KOPT-K1 (cell line): ENCODE results near the gene LENG9.

Source experiments
- H3K27ac ChIP-seq: fragments of 200-600 bp; sonication (generic); 2 replicates; pipeline ENCODE4 v1.5.1; 2016; ENCODE audit warnings: antibody characterized with exemption, mild to moderate bottlenecking, low read depth, low read length; ENCODE audit not compliant: poor library complexity, severe bottlenecking
- H3K36me3 ChIP-seq: fragments of 200-600 bp; sonication (generic); 2 replicates; pipeline ENCODE4 v1.5.1; 2017; ENCODE audit warnings: antibody characterized with exemption, mild to moderate bottlenecking, low read length, moderate library complexity; ENCODE audit not compliant: insufficient read depth
- H3K9me3 ChIP-seq: fragments of 200-600 bp; sonication (generic); 2 replicates; pipeline ENCODE4 v1.5.1; 2017; ENCODE audit warnings: antibody characterized with exemption, low read length, mild to moderate bottlenecking; ENCODE audit not compliant: insufficient read depth, poor library complexity, severe bottlenecking

LENG9 gene

DNA sequence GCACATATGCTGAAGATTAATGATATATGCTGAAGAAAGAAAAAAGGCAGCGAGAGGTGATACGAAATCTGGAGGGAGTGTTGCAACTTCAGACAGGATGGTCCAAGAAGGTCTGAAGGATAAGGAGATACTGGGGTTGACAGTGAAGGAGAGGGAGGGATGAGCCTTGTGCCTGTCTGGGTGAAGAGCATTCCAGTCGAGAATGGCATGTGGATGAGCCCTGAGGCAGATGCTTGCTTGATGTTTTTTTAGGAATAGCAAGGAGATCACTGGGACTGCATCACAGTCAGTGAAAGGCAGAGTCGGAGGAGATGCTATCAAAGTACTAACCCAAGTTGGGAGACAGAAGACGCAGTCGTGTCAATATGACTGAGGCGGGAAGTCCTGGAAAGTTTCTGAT is 25.8 kb upstream of the LENG9 start:
- Histone ChIP-seq H3K36me3 (no peaks in the 10 kb centered on the region), H3K9me3 (no peaks in the 10 kb centered on the region), H3K27ac (no peak overlapping the region)

GRCh38 chr19:54485851-54486250 is 22.3 kb upstream of the LENG9 start:
- Histone ChIP-seq H3K36me3 (no peaks in the 10 kb centered on the region), H3K27ac (no peak overlapping the region), H3K9me3 (no peaks in the 10 kb centered on the region)

DNA sequence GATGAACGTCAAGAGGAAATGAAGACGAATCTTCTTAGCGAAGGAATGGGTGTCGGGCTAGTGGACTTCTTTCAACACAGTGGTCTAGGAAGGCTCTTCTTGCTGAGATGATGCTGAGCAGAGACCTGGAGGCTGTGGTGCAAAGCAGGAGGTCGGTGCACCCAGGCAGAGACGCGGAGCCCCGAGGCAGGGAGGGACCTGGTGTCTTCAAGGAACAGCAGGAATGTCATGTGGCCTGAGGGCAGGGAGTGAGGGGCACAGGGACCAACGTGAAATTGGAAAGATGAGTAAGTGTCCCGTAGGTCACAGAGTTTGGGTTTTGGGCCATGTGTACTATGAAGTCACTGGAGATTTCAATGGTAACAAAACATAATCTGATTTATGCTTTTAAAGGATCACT is 20.9 kb upstream of the LENG9 start:
- Histone ChIP-seq H3K9me3 (no peaks in the 10 kb centered on the region), H3K27ac (no peak overlapping the region), H3K36me3 (no peaks in the 10 kb centered on the region)

DNA sequence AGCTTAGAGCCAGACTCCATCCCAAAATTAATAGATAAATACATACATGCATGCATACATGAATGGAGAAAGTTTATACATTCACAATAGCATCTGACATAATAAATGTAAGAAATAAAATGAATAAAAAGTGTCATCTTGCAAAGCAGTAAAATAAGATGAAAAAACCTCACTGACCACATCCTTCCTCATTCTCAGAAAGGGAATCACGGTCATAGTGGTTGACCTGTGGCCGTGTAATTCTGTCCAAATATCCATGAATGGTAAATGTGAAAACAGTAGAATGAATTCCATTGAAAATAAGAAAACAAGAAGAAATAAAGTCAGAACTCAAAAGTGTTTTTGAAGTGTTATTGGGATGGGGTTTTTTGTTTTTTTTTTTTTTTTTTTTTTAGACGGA is 19.3 kb upstream of the LENG9 start:
- Histone ChIP-seq H3K27ac (no peak overlapping the region), H3K9me3 (no peaks in the 10 kb centered on the region), H3K36me3 (no peaks in the 10 kb centered on the region)

DNA sequence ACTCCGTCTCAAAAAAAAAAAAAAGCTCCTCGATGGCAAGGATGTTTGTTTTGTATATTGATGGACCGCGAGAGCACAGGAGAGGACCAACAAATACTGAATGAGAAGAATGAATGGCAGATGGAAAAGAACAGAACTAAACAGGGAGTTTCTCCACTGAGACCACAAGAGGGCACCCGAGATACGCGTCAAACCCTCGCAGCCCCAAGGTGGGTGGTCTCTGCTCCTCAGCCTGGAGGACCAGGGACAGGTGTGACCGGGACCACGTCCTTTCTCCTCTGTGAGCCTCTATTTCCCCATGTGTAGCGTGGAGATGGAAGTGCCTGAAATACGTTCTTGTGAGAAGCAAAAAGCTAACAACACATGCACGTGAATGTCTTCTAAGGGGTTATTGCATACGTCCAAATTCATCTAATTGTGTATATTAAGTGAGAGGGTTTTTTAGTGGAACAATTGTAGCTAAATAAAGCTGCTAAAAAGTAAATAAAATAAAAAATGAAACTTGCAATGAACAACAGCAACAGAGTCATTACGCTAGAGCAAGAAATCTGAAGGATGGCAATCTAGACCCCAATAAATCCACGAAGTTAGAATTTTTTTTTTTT is 17.9 kb upstream of the LENG9 start:
- H3K9me3 ChIP-seq, result no peaks in the 10 kb centered on the region
- no peaks in the 10 kb centered on the region for H3K36me3 ChIP-seq
- H3K27ac ChIP-seq, result no peak overlapping the region

DNA sequence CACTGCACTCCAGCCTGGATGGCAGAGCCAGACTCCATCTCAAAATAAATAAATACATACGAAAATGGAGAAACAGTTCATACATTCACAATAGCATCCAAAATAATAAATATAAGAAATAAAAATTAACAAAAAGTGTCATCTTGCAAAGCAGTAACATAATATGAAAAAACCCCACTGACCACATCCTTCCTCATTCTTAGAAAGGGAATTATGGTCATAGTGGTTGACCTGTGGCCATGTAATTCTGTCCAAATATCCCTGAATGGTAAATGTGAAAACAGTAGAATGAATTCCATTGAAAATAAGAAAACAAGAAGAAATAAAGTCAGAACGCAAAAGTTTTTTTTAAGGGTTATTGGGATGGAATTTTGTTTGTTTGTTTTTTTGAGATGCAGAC is 16.5 kb upstream of the LENG9 start:
- no peaks in the 10 kb centered on the region for H3K9me3 ChIP-seq
- H3K27ac ChIP-seq, result no peak overlapping the region
- no peaks in the 10 kb centered on the region for H3K36me3 ChIP-seq

DNA sequence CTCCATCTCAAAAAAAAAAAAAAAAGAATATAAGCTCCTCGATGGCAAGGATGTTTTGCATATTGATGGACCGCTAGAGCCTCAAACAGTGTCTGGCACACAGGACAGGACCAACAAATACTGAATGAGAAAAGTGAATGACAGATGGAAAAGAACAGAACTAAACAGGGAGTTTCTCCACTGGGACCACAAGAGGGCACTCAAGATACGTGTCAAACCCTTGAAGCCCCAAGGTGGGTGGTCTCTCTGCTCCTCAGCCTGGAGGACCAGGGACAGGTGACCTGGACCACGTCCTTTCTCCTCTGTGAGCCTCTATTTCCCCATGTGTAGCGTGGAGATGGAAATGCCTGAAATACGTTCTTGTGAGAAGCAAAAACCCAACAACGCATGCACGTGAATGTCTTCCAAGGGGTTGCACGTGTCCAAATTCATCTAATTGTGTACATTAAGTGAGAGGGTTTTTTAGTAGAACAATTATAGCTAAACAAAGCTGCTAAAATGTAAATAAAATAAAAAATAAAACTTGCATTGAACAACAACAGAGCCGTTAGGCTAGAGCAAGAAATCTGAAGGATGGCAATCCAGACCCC is 15.2 kb upstream of the LENG9 start:
- H3K36me3 ChIP-seq, result no peaks in the 10 kb centered on the region
- H3K27ac ChIP-seq, result no peak overlapping the region
- no peaks in the 10 kb centered on the region for H3K9me3 ChIP-seq

DNA sequence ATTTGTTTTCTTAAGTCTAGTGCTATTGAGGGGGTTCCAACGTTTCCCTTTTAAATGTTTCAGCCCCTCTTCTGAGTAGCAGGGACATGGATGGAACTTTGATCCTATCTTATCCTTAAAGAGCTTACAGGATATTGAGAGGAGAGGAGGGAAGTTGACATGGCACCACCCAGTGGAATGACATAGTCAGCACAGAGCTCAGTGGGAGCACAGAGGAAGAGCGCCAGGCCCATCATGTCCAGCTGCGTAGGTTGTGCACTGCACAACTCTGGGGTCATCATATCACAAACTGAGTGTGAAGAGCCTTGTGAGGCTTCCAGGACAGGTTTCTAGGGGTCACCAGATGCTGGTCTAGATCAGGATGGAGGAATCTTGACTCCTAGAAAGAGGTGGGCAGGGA is 14.1 kb upstream of the LENG9 start:
- Histone ChIP-seq H3K36me3 (no peaks in the 10 kb centered on the region), H3K9me3 (no peaks in the 10 kb centered on the region), H3K27ac (no peak overlapping the region)

GRCh38 chr19:54475706-54476105 is 12.1 kb upstream of the LENG9 start:
- Histone ChIP-seq H3K27ac (no peak overlapping the region), H3K9me3 (no peaks in the 10 kb centered on the region), H3K36me3 (no peaks in the 10 kb centered on the region)

DNA sequence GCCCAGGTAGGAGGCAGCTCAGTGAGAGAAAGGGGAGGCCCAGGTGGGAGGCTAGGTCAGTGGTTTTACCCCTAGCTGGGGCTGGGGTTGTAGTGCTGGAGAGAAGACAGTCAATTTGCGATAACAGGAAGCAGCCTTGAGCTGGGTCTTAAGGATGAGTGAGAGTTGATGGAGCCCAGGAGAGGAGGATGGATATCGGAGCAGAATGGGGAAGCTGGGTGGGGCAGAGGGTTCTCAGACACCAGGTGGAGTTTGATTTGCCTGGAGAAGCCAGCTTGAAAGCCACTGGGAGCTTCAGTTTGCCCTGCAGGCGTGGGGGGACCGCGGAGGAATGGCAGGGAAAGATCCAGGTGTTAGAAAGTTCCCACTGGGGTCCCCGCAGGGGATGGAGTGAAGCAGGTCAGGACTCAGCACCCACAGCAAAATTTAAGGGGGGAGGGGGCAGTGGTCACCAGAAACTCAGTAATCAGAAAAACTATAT is 10.4 kb upstream of the LENG9 start:
- no peaks in the 10 kb centered on the region for H3K36me3 ChIP-seq

DNA sequence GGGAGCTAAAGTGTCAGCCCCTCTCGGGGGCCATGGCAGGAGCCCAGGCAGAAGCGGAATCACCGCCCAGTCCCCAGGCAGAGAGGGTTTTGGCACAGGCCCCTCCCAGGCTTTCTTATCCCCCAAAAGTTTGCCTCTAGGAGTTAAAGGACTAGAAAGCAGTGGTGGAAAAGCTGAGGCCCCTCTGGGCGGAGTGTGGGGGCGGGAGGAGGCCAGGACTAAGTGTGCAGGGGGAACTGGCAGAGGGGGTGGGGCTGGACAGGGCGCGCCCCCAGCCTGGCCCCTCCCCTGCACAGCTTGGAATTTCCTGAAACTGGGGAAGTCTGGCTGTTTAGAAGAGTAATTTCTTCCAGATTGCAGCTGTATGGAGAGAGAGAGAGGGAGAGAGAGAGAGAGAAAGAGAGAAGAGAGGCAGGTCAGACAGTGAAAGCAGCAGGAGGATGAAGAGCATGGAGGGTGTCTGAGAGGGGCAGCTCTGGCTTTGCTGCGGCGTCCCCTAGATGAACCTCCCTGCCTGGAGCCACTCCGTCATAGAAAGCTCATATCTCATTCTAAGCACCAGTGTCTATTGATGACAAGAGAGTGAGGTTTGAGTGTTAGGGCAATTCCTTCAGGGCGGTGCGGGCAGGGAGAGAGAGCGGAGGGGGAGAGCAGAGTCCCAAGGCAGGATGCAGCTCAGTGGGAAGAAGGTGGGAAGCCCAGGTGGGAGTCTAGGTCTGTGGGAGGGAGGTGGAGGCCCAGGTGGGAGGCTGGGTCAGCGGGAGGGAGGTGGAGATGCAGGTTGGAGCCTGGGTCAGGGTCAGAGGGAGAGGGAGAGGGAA is 9.7 kb upstream of the LENG9 start, which contains the start of gene CDC42EP5:
Gene CDC42EP5, minus strand, starts transcription at position 226 of the 821 bp plus-strand sequence. CDS start 7,749 bp downstream, outside the sequence.
- Histone ChIP-seq H3K27ac (no peak within 1 kb of the TSS), H3K36me3 (no peaks in the 10 kb centered on the region), H3K9me3 (no peaks in the 10 kb centered on the region)

More for the DNA sequence above, 10.4 kb upstream of the LENG9 start:
- Histone ChIP-seq H3K9me3 (no peaks in the 10 kb centered on the region), H3K27ac (no peak overlapping the region)

DNA sequence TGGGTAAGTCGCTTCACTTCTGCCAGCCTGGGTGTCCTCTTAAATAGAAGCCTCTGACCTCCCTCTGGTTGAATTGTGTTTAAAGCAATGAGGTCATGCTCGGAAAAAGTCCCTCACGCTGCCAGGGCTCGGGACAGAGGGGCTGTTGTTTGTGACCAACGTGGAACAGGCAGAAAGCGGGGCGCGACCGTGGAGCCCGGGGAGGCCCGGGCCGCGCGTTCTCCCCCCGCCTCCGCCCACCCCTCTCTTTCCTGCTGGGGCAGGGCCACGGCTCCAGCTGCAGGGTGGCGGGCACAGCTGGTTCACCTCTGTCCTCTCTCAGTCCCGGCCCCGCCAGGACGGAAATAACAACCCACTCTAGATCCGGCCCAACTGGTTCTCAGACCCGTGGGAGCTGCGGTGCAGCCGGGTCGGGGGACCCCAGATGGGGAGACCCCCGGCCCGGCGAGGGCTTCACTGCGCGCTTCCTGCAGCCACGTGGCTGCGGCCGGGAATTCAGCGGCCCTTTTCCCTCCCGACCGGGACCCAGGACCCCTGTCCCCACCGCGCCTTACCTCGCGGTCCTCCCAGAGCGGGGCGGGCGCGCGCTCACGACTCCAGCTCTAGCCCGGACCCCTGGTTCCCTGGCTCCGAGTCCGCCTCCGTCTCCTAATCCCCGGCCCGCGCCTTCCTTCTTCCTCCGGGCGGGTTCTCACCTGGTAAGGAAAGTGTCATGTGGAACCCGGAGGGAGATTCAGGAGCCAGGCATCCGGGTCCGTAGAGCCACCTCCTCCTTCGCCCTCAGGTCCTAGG is 7.6 kb upstream of the LENG9 start:
- no peaks in the 10 kb centered on the region for H3K9me3 ChIP-seq
- H3K27ac ChIP-seq, result no peak overlapping the region
- H3K36me3 ChIP-seq, result no peaks in the 10 kb centered on the region

DNA sequence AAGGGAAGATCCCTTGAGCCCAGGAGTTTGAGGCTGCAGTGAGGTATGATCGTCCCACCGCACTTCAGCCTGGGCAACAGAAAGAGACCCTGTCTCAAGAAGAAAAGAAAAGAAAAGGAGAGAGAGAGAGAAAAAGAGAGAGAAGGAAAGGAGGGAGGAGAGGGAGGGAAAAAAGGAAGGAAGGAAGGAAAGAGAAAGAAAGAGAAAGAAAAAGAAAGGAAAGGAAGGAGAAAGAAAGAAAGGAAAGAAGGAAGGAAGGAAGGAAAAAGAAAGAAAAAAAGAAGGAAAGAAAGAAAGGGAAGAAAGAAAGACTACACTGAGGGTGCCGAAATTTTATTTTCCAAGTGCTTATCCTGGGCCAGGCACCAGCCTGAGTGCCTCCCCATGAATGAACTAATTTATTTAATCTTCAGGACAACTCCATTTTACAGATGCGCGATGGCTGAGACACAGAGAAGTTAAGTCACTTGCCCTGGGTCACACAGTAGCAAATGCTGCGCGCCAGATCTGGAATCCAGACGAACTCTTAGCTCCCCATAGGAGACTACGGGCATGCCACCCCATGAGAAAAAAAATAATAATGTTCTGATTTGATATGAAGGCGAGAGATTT is 6.8 kb upstream of the LENG9 start:
- Histone ChIP-seq H3K9me3 (no peaks in the 10 kb centered on the region), H3K27ac (no peak overlapping the region), H3K36me3 (no peaks in the 10 kb centered on the region)

- Histone ChIP-seq H3K36me3 (no peaks in the 10 kb centered on the region), H3K27ac (no peak overlapping the region), H3K9me3 (no peaks in the 10 kb centered on the region)
Measured at GRCh38 chr19:54469496-54469934, 5.9 kb upstream of the LENG9 start.
